Prostate gland (tissue), 2 donors: ENCODE measurements around the gene SLC22A16.

Experiments used
- POLR2A ChIP-seq: fragments of 450-650 bp; IDR thresholded peaks from one replicate; pipeline ENCODE4 v1.6.1; 2016; ENCODE audit warnings: antibody characterized with exemption, mild to moderate bottlenecking
- POLR2AphosphoS5 ChIP-seq: sonication (generic); formaldehyde crosslinking; IDR thresholded peaks from one replicate; pipeline ENCODE4 v1.6.1; 2017; ENCODE audit warnings: antibody characterized with exemption
- TF ChIP-seq, protein P1 (sequence below), 4 experiments: fragments of 200-600 bp in 2 of 4; fragments of 450-650 bp in 2 of 4; sonication (generic) in 2 of 4; IDR thresholded peaks; 1 replicate in 3 of 4; 2 replicates in 1 of 4; pipeline ENCODE4 v1.5.1; 2016 to 2019; ENCODE audit warnings: antibody characterized with exemption in 4 of 4, mild to moderate bottlenecking in 2 of 4, moderate library complexity in 2 of 4

DNA sequence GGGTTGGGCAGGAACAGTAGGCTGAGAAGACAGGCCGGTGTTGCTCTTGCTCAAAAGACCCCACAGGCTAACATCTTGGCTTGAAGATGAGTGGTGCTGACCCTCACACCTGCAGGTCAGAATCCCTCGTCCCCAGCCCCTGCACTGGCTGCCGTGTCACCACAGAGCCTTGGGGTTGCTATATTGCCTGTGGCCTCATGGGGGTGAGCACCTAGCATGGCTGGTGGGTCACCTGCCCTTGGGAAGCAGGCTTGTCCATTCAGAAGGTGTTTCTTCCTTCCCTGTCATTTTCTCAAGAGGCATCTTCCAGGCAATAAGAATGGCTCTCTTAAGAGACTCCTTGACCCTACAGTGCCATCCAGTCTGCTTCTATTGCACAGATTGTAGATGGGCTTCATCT, 7.7 kb downstream of the SLC22A16 start:
- TF ChIP-seq POLR2A (no peak), POLR2AphosphoS5 (no peak)
- TF ChIP-seq, protein P1, sequence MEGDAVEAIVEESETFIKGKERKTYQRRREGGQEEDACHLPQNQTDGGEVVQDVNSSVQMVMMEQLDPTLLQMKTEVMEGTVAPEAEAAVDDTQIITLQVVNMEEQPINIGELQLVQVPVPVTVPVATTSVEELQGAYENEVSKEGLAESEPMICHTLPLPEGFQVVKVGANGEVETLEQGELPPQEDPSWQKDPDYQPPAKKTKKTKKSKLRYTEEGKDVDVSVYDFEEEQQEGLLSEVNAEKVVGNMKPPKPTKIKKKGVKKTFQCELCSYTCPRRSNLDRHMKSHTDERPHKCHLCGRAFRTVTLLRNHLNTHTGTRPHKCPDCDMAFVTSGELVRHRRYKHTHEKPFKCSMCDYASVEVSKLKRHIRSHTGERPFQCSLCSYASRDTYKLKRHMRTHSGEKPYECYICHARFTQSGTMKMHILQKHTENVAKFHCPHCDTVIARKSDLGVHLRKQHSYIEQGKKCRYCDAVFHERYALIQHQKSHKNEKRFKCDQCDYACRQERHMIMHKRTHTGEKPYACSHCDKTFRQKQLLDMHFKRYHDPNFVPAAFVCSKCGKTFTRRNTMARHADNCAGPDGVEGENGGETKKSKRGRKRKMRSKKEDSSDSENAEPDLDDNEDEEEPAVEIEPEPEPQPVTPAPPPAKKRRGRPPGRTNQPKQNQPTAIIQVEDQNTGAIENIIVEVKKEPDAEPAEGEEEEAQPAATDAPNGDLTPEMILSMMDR (IDR thresholded peaks at IDR 0.05) = no peak
